ENCODE measurements around the gene PRPF31. TPM values are rescaled to one million over a fixed set of nuclear protein-coding genes. Genes with fewer than 3 reads are reported as not detected.

The PRPF31 gene
- total RNA-seq, 2 donors from 2014 or later = 39.5 to 65.6 TPM

DNA sequence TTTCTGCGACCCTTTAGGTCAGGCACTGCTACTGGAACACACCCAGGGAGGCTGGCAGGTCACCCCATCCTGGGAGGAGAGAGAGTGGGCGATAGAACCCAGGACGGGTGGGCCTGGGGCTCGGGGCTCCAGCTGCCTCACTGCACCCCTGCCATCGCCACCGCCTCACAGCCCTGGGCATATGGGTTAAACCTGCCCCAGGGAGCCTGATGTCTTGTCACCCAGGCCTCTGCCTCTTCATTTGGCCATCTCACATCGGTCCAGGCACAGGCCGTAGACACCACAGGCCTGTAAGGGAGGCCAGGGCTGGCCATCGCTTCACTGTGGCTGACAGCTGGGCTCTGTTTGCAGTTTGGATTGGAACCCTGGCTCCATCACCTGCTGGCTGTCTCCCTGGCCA is 10.2 kb downstream of the PRPF31 start:
- no peaks in the 10 kb centered on the region for H3K27me3 ChIP-seq

DNA sequence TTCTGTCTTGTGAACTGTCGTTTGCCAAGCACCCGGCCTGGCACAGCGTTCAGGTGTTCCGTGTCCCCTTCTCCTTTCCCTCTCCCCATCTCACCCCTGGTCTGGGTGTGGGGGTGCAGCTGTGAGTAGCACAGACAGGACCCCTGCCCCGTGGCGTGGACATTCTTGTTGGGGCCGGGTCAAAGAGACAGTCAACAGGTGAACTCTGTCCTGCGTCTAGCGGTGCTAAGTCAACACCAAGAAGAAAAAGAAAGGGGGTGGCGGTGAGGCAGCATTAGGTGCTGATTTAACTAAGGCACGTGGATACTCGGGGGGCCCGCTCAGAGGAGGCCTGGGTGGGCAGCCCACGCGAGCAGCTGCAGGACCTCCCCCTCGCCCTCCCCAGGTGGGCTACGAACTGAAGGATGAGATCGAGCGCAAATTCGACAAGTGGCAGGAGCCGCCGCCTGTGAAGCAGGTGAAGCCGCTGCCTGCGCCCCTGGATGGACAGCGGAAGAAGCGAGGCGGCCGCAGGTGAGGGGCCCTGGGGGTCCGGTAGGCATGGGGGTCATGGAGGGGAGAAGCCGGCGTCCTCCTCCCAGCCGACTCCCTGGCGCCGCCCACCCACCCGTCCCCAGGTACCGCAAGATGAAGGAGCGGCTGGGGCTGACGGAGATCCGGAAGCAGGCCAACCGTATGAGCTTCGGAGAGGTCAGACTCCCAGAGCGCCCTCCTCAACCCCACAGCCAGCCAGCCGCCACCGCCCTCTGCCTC is 12.3 kb downstream of the PRPF31 start:
- no peak for DNase-seq
- TF ChIP-seq, protein P1, sequence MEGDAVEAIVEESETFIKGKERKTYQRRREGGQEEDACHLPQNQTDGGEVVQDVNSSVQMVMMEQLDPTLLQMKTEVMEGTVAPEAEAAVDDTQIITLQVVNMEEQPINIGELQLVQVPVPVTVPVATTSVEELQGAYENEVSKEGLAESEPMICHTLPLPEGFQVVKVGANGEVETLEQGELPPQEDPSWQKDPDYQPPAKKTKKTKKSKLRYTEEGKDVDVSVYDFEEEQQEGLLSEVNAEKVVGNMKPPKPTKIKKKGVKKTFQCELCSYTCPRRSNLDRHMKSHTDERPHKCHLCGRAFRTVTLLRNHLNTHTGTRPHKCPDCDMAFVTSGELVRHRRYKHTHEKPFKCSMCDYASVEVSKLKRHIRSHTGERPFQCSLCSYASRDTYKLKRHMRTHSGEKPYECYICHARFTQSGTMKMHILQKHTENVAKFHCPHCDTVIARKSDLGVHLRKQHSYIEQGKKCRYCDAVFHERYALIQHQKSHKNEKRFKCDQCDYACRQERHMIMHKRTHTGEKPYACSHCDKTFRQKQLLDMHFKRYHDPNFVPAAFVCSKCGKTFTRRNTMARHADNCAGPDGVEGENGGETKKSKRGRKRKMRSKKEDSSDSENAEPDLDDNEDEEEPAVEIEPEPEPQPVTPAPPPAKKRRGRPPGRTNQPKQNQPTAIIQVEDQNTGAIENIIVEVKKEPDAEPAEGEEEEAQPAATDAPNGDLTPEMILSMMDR (IDR thresholded peaks at IDR 0.05) = no peak
- Histone ChIP-seq H3K27ac (no peak overlapping the region), H3K9me3 (no peaks in the 10 kb centered on the region), H3K9ac (ENCODE audit: low read depth in 2 of 2, low read length in 2 of 2) (no peak overlapping the region), H3K4me1 (no peaks in the 10 kb centered on the region), H3K27me3 (no peaks in the 10 kb centered on the region), H3K36me3 (no peaks in the 10 kb centered on the region), H3K4me3 (no peak overlapping the region)
- intact Hi-C loops (cut with DNase I) = no loop called here

More for the DNA sequence above, 10.2 kb downstream of the PRPF31 start:
- Histone ChIP-seq H3K9ac (ENCODE audit: low read depth in 2 of 2, low read length in 2 of 2) (no peak overlapping the region), H3K36me3 (peaks cover 5% of the 10 kb centered on the region), H3K9me3 (no peaks in the 10 kb centered on the region), H3K4me1 (no peaks in the 10 kb centered on the region), H3K4me3 (no peak overlapping the region), H3K27ac (no peak overlapping the region)
- intact Hi-C loops (cut with DNase I) = no loop called here
- TF ChIP-seq, protein P1 (IDR thresholded peaks at IDR 0.05) = no peak
- no peak for DNase-seq

DNA sequence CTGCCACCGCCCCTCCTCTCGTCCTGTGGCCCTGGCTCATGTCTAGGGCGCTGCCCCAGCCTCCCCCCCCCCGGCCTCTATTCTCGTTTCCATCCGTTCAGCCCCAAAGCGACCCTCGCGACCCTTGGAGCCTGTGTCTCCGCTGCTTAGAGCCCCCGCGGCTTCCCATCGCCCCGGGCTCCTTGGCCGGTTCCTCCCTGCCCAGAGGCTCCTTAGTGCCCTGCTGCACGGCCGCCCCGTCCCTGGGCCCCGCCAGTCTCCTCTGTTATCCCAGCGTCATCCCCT is 12.8 kb downstream of the PRPF31 start:
- TF ChIP-seq, protein P1 (IDR thresholded peaks at IDR 0.05) = no peak
- intact Hi-C loops (cut with DNase I) = no loop called here
- H3K4me1 ChIP-seq = no peaks in the 10 kb centered on the region
- H3K4me3 ChIP-seq = no peak overlapping the region
- no peak overlapping the region for H3K9ac ChIP-seq (ENCODE audit: low read depth in 2 of 2, low read length in 2 of 2)
- no peak overlapping the region for H3K27ac ChIP-seq
- no peaks in the 10 kb centered on the region for H3K9me3 ChIP-seq
- H3K36me3 ChIP-seq = no peaks in the 10 kb centered on the region
- no peak for DNase-seq
- no peaks in the 10 kb centered on the region for H3K27me3 ChIP-seq

DNA sequence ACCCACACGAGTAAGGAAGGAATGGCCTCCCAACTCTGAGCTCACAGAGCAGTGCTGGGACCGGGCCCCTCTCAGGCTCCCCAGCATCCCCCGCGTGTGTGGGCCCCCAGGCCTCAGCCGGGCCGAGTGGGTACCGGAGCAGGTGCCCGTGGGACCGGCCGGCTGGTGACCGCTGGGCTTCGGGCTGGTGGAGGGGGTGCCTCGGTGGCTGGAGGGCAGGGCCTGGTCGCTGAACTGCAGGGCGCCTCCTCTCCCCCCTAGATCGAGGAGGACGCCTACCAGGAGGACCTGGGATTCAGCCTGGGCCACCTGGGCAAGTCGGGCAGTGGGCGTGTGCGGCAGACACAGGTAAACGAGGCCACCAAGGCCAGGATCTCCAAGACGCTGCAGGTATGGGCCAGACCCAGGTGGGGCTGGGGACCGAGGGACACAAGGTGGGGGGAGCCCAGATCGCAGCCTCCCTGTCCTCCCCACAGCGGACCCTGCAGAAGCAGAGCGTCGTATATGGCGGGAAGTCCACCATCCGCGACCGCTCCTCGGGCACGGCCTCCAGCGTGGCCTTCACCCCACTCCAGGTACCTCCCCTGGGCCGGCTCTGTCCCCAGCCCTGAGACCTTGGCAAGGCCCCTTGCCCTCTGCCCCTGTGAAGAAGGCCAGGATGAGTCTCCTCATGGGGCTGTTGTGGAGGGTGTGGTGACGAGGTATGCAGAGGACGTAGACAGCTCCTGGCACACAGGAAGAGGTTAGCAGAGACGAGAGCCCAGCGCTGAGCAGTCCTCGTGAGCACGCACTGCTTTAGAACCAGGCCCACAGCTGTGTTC is 13.5 kb downstream of the PRPF31 start:
- H3K36me3 ChIP-seq = no peaks in the 10 kb centered on the region
- no peak for DNase-seq

DNA sequence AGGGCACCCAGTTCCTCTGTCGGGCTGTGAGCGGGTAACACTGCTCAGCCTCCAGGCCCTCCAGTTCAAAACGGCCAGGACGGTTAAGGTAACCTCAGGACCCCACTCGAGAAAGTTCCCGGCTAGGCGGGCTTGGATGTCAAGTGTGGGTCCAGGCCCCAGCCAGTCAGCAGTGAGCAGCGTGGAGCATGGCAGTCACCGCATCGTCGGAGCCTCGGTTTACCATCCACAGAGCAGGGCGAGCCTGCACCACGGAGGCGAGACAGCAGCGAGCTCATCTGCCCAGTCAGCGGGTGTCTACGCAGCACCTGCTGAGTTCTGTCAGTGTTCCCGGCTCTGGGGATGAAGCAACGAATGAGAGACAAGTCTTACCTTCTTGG is 14.1 kb downstream of the PRPF31 start:
- Histone ChIP-seq H3K9me3 (no peaks in the 10 kb centered on the region), H3K27ac (no peak overlapping the region), H3K9ac (ENCODE audit: low read depth in 2 of 2, low read length in 2 of 2) (no peak overlapping the region), H3K36me3 (no peaks in the 10 kb centered on the region), H3K4me1 (no peaks in the 10 kb centered on the region), H3K27me3 (no peaks in the 10 kb centered on the region), H3K4me3 (no peak overlapping the region)
- intact Hi-C loops (cut with DNase I) = no loop called here
- DNase-seq = no peak
- TF ChIP-seq, protein P1 (IDR thresholded peaks at IDR 0.05) = no peak

More for the DNA sequence above, 13.5 kb downstream of the PRPF31 start:
- intact Hi-C loops (cut with DNase I) = no loop called here
- TF ChIP-seq, protein P1 (IDR thresholded peaks at IDR 0.05) = no peak
- Histone ChIP-seq H3K9me3 (no peaks in the 10 kb centered on the region), H3K4me1 (no peaks in the 10 kb centered on the region), H3K27ac (no peak overlapping the region), H3K4me3 (no peak overlapping the region), H3K9ac (ENCODE audit: low read depth in 2 of 2, low read length in 2 of 2) (no peak overlapping the region), H3K27me3 (no peaks in the 10 kb centered on the region)
